Lower leg skin (tissue), 3 donors: ENCODE data around the gene SLC7A5.

ENCODE experiments used
- CTCF ChIP-seq, 3 donors: fragments of 450-650 bp; IDR thresholded peaks; one replicate each; pipeline ENCODE4 v1.5.1; 2016; ENCODE audit warnings: antibody characterized with exemption in 3 of 3, mild to moderate bottlenecking in 3 of 3, moderate library complexity in 2 of 3
- POLR2A ChIP-seq, 2 donors: fragments of 450-650 bp; IDR thresholded peaks; one replicate each; pipeline ENCODE4 v1.6.1; 2016 to 2017; ENCODE audit warnings: antibody characterized with exemption in 2 of 2, mild to moderate bottlenecking in 1 of 2, moderate library complexity in 1 of 2

GRCh38 chr16:87845213-87845612 is 24.1 kb downstream of the SLC7A5 start:
- TF ChIP-seq CTCF (IDR thresholded peaks at IDR 0.05) (no peak), POLR2A (IDR thresholded peaks at IDR 0.05) (no peak)
